ENCODE data around the gene PPP1R18.
"Not testable (repeated sequence)": the region's sequence is repeated elsewhere in the genome, so short reads cannot be mapped to it uniquely, and the experiment has no call there.

PPP1R18 gene

GRCh38 chr6:30719356-30719755 lies 32.9 kb upstream of the PPP1R18 start:
- Histone ChIP-seq H3K36me3 (ENCODE audit: control insufficient read depth, insufficient read depth, low read length) (peaks cover 19% of the 10 kb centered on the region), H3K4me1 (ENCODE audit: control insufficient read depth, insufficient read depth, low read length, poor library complexity, severe bottlenecking) (peaks cover 11% of the 10 kb centered on the region), H3K4me3 (ENCODE audit: insufficient read depth, low read depth, low read length, poor library complexity, severe bottlenecking) (peak overlapping the region; percentile 63), H3K9me3 (ENCODE audit: control insufficient read depth, low read length) (no peaks in the 10 kb centered on the region), H3K27ac (ENCODE audit: insufficient read depth, low read length, poor library complexity, severe bottlenecking) (peak overlapping the region; percentile 70), H3K27me3 (replicated peaks; ENCODE audit: control insufficient read depth, insufficient read depth, low read length, poor library complexity, severe bottlenecking) (no peaks in the 10 kb centered on the region)
- DNase-seq = no peak

GRCh38 chr6:30717845-30718720 lies 31.6 kb upstream of the PPP1R18 start:
- peak overlapping the region; percentile 37 for H3K4me3 ChIP-seq (ENCODE audit: insufficient read depth, low read depth, low read length, poor library complexity, severe bottlenecking)
- peaks cover 11% of the 10 kb centered on the region for H3K4me1 ChIP-seq (ENCODE audit: control insufficient read depth, insufficient read depth, low read length, poor library complexity, severe bottlenecking)
- H3K36me3 ChIP-seq (ENCODE audit: control insufficient read depth, insufficient read depth, low read length) = peaks cover 19% of the 10 kb centered on the region
- not testable (repeated sequence) for DNase-seq; H3K27me3 ChIP-seq (replicated peaks; ENCODE audit: control insufficient read depth, insufficient read depth, low read length, poor library complexity, severe bottlenecking); H3K9me3 ChIP-seq (ENCODE audit: control insufficient read depth, low read length)
- peak overlapping the region; percentile 59 for H3K27ac ChIP-seq (ENCODE audit: insufficient read depth, low read length, poor library complexity, severe bottlenecking)

- Histone ChIP-seq H3K36me3 (ENCODE audit: control insufficient read depth, insufficient read depth, low read length) (peaks cover 23% of the 10 kb centered on the region), H3K9me3 (ENCODE audit: control insufficient read depth, low read length) (no peaks in the 10 kb centered on the region), H3K27ac (ENCODE audit: insufficient read depth, low read length, poor library complexity, severe bottlenecking) (peak within 1 kb of the TSS; percentile 83), H3K4me3 (ENCODE audit: insufficient read depth, low read depth, low read length, poor library complexity, severe bottlenecking) (peak within 1 kb of the TSS; percentile 60), H3K4me1 (ENCODE audit: control insufficient read depth, insufficient read depth, low read length, poor library complexity, severe bottlenecking) (peaks cover 9% of the 10 kb centered on the region), H3K27me3 (replicated peaks; ENCODE audit: control insufficient read depth, insufficient read depth, low read length, poor library complexity, severe bottlenecking) (no peaks in the 10 kb centered on the region)
- peak; percentile 99 for DNase-seq
These were observed 30.8 kb upstream of the PPP1R18 start, which contains the start of gene MDC1 for GRCh38 chr6:30717129-30717844. TSS of gene MDC1 (minus strand) at chr6:30717281. CDS start at chr6:30715175, 2,106 bp downstream.

- no peaks in the 10 kb centered on the region for H3K9me3 ChIP-seq (ENCODE audit: control insufficient read depth, low read length)
- no peaks in the 10 kb centered on the region for H3K27me3 ChIP-seq (replicated peaks; ENCODE audit: control insufficient read depth, insufficient read depth, low read length, poor library complexity, severe bottlenecking)
- peaks cover 4% of the 10 kb centered on the region for H3K4me1 ChIP-seq (ENCODE audit: control insufficient read depth, insufficient read depth, low read length, poor library complexity, severe bottlenecking)
- peaks cover 25% of the 10 kb centered on the region for H3K36me3 ChIP-seq (ENCODE audit: control insufficient read depth, insufficient read depth, low read length)
- no peak for DNase-seq
- H3K27ac ChIP-seq (ENCODE audit: insufficient read depth, low read length, poor library complexity, severe bottlenecking) = peak overlapping the region; percentile 83
- H3K4me3 ChIP-seq (ENCODE audit: insufficient read depth, low read depth, low read length, poor library complexity, severe bottlenecking) = peak overlapping the region; percentile 60
These were observed 30.4 kb upstream of the PPP1R18 start for GRCh38 chr6:30716879-30717128.

GRCh38 chr6:30714263-30714662 lies 27.8 kb upstream of the PPP1R18 start:
- Histone ChIP-seq H3K27me3 (replicated peaks; ENCODE audit: control insufficient read depth, insufficient read depth, low read length, poor library complexity, severe bottlenecking) (no peaks in the 10 kb centered on the region), H3K4me1 (ENCODE audit: control insufficient read depth, insufficient read depth, low read length, poor library complexity, severe bottlenecking) (peaks cover 3% of the 10 kb centered on the region), H3K4me3 (ENCODE audit: insufficient read depth, low read depth, low read length, poor library complexity, severe bottlenecking) (no peak overlapping the region)

GRCh38 chr6:30712441-30712945 lies 26.0 kb upstream of the PPP1R18 start:
- H3K4me3 ChIP-seq (ENCODE audit: insufficient read depth, low read depth, low read length, poor library complexity, severe bottlenecking) = no peak overlapping the region
- H3K27ac ChIP-seq (ENCODE audit: insufficient read depth, low read length, poor library complexity, severe bottlenecking) = no peak overlapping the region
- H3K36me3 ChIP-seq (ENCODE audit: control insufficient read depth, insufficient read depth, low read length) = peaks cover 39% of the 10 kb centered on the region
- H3K27me3 ChIP-seq (replicated peaks; ENCODE audit: control insufficient read depth, insufficient read depth, low read length, poor library complexity, severe bottlenecking) = no peaks in the 10 kb centered on the region
- no peaks in the 10 kb centered on the region for H3K9me3 ChIP-seq (ENCODE audit: control insufficient read depth, low read length)
- no peak for DNase-seq
- H3K4me1 ChIP-seq (ENCODE audit: control insufficient read depth, insufficient read depth, low read length, poor library complexity, severe bottlenecking) = no peaks in the 10 kb centered on the region

More at GRCh38 chr6:30714263-30714662, 27.8 kb upstream of the PPP1R18 start:
- H3K9me3 ChIP-seq (ENCODE audit: control insufficient read depth, low read length) = no peaks in the 10 kb centered on the region
- H3K36me3 ChIP-seq (ENCODE audit: control insufficient read depth, insufficient read depth, low read length) = peaks cover 30% of the 10 kb centered on the region
- DNase-seq = no peak
- no peak overlapping the region for H3K27ac ChIP-seq (ENCODE audit: insufficient read depth, low read length, poor library complexity, severe bottlenecking)

- no peaks in the 10 kb centered on the region for H3K4me1 ChIP-seq (ENCODE audit: control insufficient read depth, insufficient read depth, low read length, poor library complexity, severe bottlenecking)
- no peak overlapping the region for H3K27ac ChIP-seq (ENCODE audit: insufficient read depth, low read length, poor library complexity, severe bottlenecking)
- H3K4me3 ChIP-seq (ENCODE audit: insufficient read depth, low read depth, low read length, poor library complexity, severe bottlenecking) = no peak overlapping the region
- H3K36me3 ChIP-seq (ENCODE audit: control insufficient read depth, insufficient read depth, low read length) = peaks cover 41% of the 10 kb centered on the region
- H3K9me3 ChIP-seq (ENCODE audit: control insufficient read depth, low read length) = no peaks in the 10 kb centered on the region
- no peaks in the 10 kb centered on the region for H3K27me3 ChIP-seq (replicated peaks; ENCODE audit: control insufficient read depth, insufficient read depth, low read length, poor library complexity, severe bottlenecking)
- DNase-seq = no peak
These were observed 25.4 kb upstream of the PPP1R18 start for GRCh38 chr6:30711758-30712380.

GRCh38 chr6:30709101-30709868 lies 22.8 kb upstream of the PPP1R18 start:
- no peak overlapping the region for H3K27ac ChIP-seq (ENCODE audit: insufficient read depth, low read length, poor library complexity, severe bottlenecking)
- H3K9me3 ChIP-seq (ENCODE audit: control insufficient read depth, low read length) = no peaks in the 10 kb centered on the region
- no peak overlapping the region for H3K4me3 ChIP-seq (ENCODE audit: insufficient read depth, low read depth, low read length, poor library complexity, severe bottlenecking)
- DNase-seq = no peak
- H3K27me3 ChIP-seq (replicated peaks; ENCODE audit: control insufficient read depth, insufficient read depth, low read length, poor library complexity, severe bottlenecking) = no peaks in the 10 kb centered on the region
- peaks cover 48% of the 10 kb centered on the region for H3K36me3 ChIP-seq (ENCODE audit: control insufficient read depth, insufficient read depth, low read length)
- no peaks in the 10 kb centered on the region for H3K4me1 ChIP-seq (ENCODE audit: control insufficient read depth, insufficient read depth, low read length, poor library complexity, severe bottlenecking)

GRCh38 chr6:30707281-30707850 lies 20.9 kb upstream of the PPP1R18 start:
- DNase-seq = no peak
- Histone ChIP-seq H3K27me3 (replicated peaks; ENCODE audit: control insufficient read depth, insufficient read depth, low read length, poor library complexity, severe bottlenecking) (no peaks in the 10 kb centered on the region), H3K4me3 (ENCODE audit: insufficient read depth, low read depth, low read length, poor library complexity, severe bottlenecking) (no peak overlapping the region), H3K27ac (ENCODE audit: insufficient read depth, low read length, poor library complexity, severe bottlenecking) (no peak overlapping the region), H3K36me3 (ENCODE audit: control insufficient read depth, insufficient read depth, low read length) (peaks cover 42% of the 10 kb centered on the region), H3K9me3 (ENCODE audit: control insufficient read depth, low read length) (no peaks in the 10 kb centered on the region), H3K4me1 (ENCODE audit: control insufficient read depth, insufficient read depth, low read length, poor library complexity, severe bottlenecking) (no peaks in the 10 kb centered on the region)

Data from effector memory CD4-positive, alpha-beta T cell (primary cell).